HG03521 (cell line): ENCODE measurements around the gene RGS6.

Experiments
- ATAC-seq: cut with Tn5 transposase; IDR thresholded peaks from one replicate; pipeline ENCODE4 v1.9.1; 2021; ENCODE audit warnings: mild to moderate bottlenecking, moderate library complexity; ENCODE audit not compliant: unreplicated experiment

The RGS6 gene

DNA sequence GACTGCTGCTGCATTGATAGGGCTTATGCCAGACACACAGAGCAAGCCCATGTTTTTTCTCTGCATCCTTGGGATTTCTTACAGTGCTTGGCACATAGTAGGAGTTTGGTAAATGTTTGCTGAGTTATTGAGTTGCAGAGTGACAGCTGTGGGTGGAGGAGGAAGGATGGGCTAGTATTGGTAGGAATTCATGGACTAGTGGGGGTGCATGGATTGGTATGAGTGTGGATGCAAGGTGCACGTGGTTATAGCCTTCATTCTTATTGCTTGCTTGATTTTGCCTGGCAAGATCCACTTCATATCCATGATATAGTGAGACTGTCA lies 11.4 kb downstream of the RGS6 start:
- ATAC-seq = no peak

- ATAC-seq = no peak
Measured at GRCh38 chr14:71947947-71948500, 15.8 kb downstream of the RGS6 start.

- no peak for ATAC-seq
Measured at GRCh38 chr14:71952381-71953363, 20.4 kb downstream of the RGS6 start.

DNA sequence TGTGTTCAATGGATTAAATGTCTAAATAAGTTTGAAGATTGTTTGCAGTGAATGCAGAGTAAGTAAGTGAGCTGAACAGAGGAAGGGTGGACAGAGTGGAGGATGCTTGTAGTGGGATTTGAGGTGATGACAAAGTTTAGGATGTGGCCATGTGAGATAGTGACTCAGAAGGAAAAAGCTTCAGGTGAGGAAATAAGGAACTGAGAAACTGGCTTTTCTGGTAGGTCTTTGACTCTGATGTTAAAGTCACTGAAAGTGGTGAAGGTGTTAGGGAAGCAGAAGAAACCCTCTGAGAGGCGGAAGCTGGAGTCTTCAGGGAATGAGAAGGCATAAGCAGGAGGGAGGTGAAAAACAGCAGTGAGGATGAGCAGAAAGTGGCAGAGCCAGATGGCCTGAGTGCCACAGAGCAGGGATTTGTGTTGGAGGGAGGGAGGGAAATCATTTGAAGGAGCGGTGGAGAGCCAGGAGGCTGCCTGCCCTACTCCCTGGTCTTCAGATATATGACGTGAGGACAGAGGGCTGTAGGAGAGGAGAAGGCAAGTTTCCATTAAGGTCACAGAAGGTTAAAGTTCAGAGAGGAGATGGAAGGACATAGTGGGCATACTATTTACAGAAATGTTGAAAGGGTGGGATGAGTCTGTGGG lies 24.8 kb downstream of the RGS6 start:
- peak; percentile 48 for ATAC-seq

- no peak for ATAC-seq
Measured at GRCh38 chr14:71959055-71959454, 26.8 kb downstream of the RGS6 start.

DNA sequence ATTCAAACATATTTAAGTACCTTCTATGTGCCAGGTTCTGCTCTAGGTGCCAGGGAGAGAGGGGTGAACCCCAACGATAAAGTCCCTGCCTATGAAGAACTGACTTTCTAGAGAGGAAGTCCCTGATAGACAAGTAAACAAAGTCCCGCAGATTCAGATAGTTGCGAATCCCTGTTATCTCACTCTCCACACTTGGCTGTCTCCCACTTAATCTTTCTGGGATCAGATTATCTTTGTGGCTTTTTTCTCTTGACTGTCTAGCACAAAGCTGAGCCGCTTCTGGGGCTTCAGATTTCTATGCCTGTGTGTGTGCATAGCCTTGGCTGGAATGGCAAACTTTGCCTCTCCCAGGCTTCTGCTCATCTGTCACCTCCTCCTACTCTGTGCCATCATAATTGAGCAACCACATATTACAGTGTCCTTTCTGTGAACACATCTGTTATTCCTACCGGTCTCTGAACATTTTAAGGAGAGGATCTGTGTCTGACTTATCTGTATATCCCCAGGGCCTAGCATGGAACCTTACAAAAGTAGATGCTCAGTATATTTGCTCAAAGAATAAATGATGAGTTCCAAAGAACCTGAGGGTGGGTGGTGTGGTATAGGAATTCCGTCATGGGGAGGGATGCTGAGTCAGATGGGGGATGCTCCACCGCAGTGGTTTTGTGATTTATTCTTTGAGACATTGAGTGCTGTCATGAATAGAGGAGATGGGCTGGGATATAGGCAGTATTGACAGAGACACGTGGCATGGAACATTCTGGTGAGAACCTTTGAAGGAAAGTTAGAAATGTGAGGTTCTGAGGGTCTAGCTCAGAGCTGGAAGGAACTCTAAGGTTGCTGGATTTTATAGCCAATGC lies 28.5 kb downstream of the RGS6 start:
- ATAC-seq = no peak

GRCh38 chr14:71961972-71962371 lies 29.7 kb downstream of the RGS6 start:
- no peak for ATAC-seq

DNA sequence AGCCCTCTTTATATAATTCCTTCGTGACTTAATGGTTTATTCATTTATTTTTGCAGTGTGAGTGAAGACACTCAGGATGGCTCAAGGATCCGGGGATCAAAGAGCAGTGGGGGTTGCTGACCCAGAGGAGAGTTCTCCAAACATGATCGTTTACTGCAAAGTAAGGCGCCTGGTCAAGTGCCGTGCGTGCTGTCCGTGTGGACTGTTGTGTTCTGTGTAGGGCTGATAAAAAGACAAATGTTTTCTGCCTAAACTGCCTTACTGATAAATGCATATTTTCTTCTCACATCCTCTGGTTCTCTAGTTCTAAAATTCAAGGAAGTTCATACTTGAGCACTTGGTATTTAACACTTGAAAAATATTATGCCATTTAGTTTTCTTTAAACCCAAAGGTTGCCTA lies 32.5 kb downstream of the RGS6 start:
- no peak for ATAC-seq

GRCh38 chr14:71966528-71966927 lies 34.3 kb downstream of the RGS6 start:
- ATAC-seq = no peak

DNA sequence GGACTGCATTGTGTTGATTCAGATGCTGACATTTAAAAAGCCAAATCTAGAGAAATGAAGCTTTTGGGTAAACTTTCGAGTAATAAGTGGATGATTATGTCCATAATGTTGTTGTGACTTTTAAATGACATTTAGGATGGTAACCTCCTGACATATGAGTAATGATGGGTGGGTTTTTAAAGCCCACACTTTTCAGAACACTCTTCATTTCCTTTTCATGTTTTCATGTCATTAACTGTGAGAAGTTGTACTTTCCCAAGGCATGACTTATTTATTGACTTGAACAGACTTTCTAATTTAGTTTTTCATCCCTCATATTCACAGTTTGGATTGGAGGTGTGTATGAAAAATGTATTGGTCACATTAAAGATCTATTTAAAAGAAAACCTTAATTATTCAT lies 35.5 kb downstream of the RGS6 start:
- no peak for ATAC-seq

DNA sequence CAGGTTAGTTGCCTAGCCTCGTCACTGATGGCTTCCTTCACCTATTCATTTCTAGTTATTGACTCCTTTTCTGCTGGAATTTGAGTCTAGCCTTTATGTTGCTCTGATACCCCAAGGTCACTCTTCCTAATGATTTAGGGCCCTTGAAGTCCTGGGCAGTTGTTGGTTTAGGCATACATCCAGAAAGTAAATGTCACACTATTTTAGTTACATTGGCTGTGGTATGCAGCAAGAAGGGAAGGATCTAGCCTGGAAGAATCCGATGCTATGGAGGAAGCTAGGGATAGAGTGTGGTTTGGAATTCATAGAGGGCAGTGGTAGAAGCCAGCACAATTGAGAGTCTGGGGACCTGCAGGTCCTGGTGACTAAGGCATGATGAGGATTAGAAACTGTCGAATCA lies 38.0 kb downstream of the RGS6 start:
- no peak for ATAC-seq

GRCh38 chr14:71985538-71986189 lies 53.4 kb downstream of the RGS6 start:
- no peak for ATAC-seq

DNA sequence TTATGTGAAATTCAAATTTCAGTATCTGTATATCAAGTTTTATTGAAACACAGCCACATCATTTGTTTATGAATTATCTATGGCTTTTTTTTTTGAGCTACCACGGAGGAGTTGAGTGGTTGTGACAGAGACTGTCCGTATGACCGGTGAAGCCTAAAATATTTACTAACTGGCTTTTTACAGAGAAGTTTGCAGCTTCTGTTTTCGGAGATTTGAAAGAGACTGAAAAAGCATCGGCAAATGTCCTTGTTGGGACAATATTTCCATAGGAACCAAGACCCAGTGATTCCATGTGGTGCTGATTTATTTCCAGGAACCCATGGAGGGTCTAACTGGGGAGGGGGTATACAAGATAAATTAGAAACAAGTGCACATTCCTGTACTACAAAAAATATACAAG lies 56.2 kb downstream of the RGS6 start:
- ATAC-seq = no peak

DNA sequence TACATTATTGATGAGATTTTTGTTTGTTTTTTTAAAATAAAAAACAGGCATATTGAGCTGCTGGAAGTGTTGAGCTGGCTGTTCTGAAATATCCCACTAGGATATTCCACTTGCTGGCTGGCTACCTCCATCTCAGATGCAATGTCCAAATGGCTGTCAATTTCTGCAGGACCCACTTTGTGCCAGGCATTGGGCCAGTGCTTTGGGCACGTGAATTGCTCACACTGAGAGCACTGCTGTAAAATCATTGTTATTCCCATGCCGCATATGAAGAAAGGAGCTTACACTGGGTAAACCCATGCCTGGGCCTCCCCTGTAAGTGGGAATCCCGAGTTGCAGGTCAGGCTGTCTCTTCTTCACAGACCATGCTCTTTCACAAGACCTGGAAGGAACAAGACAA lies 56.7 kb downstream of the RGS6 start:
- no peak for ATAC-seq

- ATAC-seq = no peak
Measured at GRCh38 chr14:71994416-71994815, 62.2 kb downstream of the RGS6 start.

GRCh38 chr14:71995741-71996140 lies 63.5 kb downstream of the RGS6 start:
- no peak for ATAC-seq

DNA sequence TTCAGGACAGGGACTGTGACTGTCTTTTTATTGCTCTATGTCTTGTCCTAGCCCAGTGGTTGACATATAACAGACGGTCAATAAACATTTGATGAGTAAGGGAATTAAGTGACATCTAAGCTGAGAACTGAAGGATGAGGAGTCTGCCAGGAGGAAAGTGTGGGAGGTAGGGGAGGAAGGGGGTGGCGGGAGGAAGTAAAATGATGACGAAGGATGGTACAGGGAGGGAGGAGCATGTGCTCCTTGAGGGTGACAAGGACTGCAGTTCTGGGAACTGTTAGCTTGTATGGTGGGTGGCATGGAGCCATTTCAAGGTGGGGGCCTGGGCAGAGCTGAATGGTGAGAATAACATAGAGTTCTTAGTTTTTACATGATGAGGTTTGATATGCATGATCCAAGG lies 64.4 kb downstream of the RGS6 start:
- no peak for ATAC-seq

GRCh38 chr14:72000907-72001306 lies 68.7 kb downstream of the RGS6 start:
- ATAC-seq = no peak

- no peak for ATAC-seq
Measured at GRCh38 chr14:72002731-72003130, 70.5 kb downstream of the RGS6 start.

- no peak for ATAC-seq
Measured at GRCh38 chr14:72008666-72009065, 76.4 kb downstream of the RGS6 start.

GRCh38 chr14:72010474-72010873 lies 78.2 kb downstream of the RGS6 start:
- no peak for ATAC-seq
